ENCODE measurements around the gene SASH1. TPM values are rescaled to one million over a fixed set of nuclear protein-coding genes. Genes with fewer than 3 reads are reported as not detected.

Gene SASH1
- total and polyA plus RNA-seq, 9 of the 15 experiments (the other 6 are each of a cell fraction or from before 2014, with no cell fraction given), result 0.35 to 3.5 (median 1.6) TPM

DNA sequence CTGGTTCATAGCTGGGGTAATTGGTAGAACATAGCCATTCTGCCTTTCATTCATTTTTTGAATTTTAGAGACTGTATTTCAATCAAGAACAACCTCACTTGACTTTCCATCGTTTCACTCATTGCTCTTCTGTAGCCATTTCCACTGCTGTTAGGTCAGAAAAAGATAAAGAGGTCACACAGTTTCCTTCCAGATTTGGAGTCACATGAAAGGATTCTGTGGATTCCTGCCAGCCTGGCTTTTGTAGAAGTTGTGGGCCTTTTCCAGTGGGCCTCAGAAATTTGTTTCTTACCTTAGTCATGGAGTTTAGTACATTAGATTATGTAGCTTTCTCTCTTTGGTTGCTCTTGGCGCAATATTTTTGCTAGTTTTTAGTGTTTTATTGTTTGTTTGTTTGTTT, 157.8 kb downstream of the SASH1 start:
- Histone ChIP-seq H3K27me3 (ENCODE audit: control insufficient read depth in 2 of 2, insufficient read depth in 2 of 2, low read length in 2 of 2) (peaks cover 16 to 40% of the 10 kb centered on the region in 2 experiments; a peak in 4 of 5 replicates), H3K27ac (ENCODE audit: extremely low read depth, low read depth, low read length) (no peak overlapping the region), H3K4me1 (replicated peaks in 1 of 2; ENCODE audit: control insufficient read depth in 2 of 2, insufficient read depth in 2 of 2, low read length in 2 of 2) (no peaks in the 10 kb centered on the region), H3K4me3 (no peak overlapping the region), H3K79me2 (ENCODE audit: control insufficient read depth, insufficient read depth, low read length) (no peaks in the 10 kb centered on the region), H3K9ac (ENCODE audit: insufficient read depth in 1 of 2, low read depth in 2 of 2, low read length in 2 of 2) (no peak overlapping the region), H3K9me1 (ENCODE audit: control insufficient read depth, insufficient read depth, low read length) (no peaks in the 10 kb centered on the region), H4K20me1 (replicated peaks; ENCODE audit: control insufficient read depth, insufficient read depth, low read length) (no peaks in the 10 kb centered on the region), H3K4me2 (ENCODE audit: insufficient read depth, low read length) (no peak overlapping the region), H3K36me3 (ENCODE audit: control insufficient read depth, insufficient read depth, low read length) (no peaks in the 10 kb centered on the region), H2AFZ (ENCODE audit: low read depth, low read length) (no peak overlapping the region), H3K9me3 (replicated peaks; ENCODE audit: control insufficient read depth, insufficient read depth, low read depth, low read length) (no peaks in the 10 kb centered on the region)
- BruUV-seq (replicated peaks), result no TSS peak
- ChIA-PET POLR2A (no interaction called here), CTCF (ENCODE audit: low intra/inter-chr PET ratio) (no interaction called here)
- 8% methylated on average over 2 of the region's 2 CpGs for WGBS (ENCODE audit: insufficient coverage, low coverage, missing lambda C conversion rate)
- no peak for ATAC-seq
- TF ChIP-seq ZNF561 (CRISPR knock-in tag; conservative IDR thresholded peaks at IDR 0.05), result no peak
- TF ChIP-seq, protein P1, sequence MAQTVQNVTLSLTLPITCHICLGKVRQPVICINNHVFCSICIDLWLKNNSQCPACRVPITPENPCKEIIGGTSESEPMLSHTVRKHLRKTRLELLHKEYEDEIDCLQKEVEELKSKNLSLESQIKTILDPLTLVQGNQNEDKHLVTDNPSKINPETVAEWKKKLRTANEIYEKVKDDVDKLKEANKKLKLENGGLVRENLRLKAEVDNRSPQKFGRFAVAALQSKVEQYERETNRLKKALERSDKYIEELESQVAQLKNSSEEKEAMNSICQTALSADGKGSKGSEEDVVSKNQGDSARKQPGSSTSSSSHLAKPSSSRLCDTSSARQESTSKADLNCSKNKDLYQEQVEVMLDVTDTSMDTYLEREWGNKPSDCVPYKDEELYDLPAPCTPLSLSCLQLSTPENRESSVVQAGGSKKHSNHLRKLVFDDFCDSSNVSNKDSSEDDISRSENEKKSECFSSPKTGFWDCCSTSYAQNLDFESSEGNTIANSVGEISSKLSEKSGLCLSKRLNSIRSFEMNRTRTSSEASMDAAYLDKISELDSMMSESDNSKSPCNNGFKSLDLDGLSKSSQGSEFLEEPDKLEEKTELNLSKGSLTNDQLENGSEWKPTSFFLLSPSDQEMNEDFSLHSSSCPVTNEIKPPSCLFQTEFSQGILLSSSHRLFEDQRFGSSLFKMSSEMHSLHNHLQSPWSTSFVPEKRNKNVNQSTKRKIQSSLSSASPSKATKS (CRISPR knock-in tag; IDR thresholded peaks at IDR 0.05), result no peak
- no peak for TF ChIP-seq TSHZ1 (CRISPR knock-in tag; IDR thresholded peaks at IDR 0.05)
- no peak for TF ChIP-seq JUN (IDR thresholded peaks at IDR 0.05; ENCODE audit: borderline replicate concordance, low read depth, low read length)
- no peak for TF ChIP-seq JUN (CRISPR knock-in tag; IDR thresholded peaks at IDR 0.05; ENCODE audit: borderline replicate concordance)
- TF ChIP-seq POLR2AphosphoS2 (IDR thresholded peaks at IDR 0.05; ENCODE audit: low read length), result no peak
- TF ChIP-seq CBX1 (IDR thresholded peaks at IDR 0.05; ENCODE audit: low read depth), result no peak
- no peak for TF ChIP-seq JUNB (CRISPR knock-in tag; conservative IDR thresholded peaks at IDR 0.05)
- no peak for TF ChIP-seq ZBTB33 (CRISPR knock-in tag; IDR thresholded peaks at IDR 0.05)
- no peak for FAIRE-seq
- DNase-seq (ENCODE audit: extremely low read depth in 1 of 4, low spot score in 3 of 4), result no peak
- intact Hi-C loops (cut with micrococcal nuclease) (no loop called here), in situ Hi-C loops (cut with MboI) (no loop called here)
